ENCODE data around the gene NUP188. TPM values are rescaled to one million over a fixed set of nuclear protein-coding genes. Genes with fewer than 3 reads are reported as not detected.
A peak's percentile ranks its signal among the peaks of the same experiment; 100 is the strongest.

NUP188 gene
- total and polyA plus RNA-seq, 10 donors, result 11.0 to 72.5 (median 49.7) TPM

DNA sequence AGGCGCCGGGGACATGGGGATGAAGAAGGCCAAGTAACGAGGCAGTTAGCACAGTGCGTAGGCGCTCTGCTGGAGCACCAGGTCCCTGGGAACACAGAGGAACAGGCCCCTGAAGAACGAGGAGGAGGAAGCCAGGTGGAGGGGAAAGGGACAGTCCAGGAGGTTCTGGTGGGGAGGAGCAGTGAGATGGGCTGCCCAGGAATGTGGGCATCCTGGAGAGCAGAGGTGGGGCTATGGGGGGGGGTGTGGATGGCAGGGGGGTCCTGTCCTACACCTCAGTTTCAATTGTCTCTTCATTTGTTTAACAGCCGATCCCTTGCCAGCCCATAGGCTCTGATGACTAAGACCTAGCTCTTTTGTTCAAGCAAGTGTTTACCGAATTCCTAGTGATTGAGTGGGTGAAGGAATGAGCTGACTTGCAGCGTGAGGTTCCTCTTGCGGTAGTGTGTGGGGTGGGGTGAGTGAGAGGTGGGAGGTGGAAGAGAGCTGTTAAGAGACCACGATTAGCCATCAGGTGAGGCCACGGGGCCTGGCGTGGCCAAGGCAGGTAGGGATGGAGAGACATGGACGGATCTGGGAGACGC lies 35.1 kb upstream of the NUP188 start:
- Histone ChIP-seq H3K9me3 (no peaks in the 10 kb centered on the region), H3K4me3 (no peak overlapping the region), H3K27me3 (replicated peaks in 1 of 7) (no peaks in the 10 kb centered on the region), H3K27ac (peak overlapping the region; percentile 53 to 77 (median 70)), H3K4me1 (peaks cover 28 to 83% (median 61%) of the 10 kb centered on the region in 6 donors), H3K36me3 (peaks cover 0 to 96% (median 49%) of the 10 kb centered on the region in 6 donors)
- no peak for TF ChIP-seq POLR2A (IDR thresholded peaks at IDR 0.05)
- no peak for TF ChIP-seq POLR2AphosphoS5 (IDR thresholded peaks at IDR 0.05)
- TF ChIP-seq, protein P1, sequence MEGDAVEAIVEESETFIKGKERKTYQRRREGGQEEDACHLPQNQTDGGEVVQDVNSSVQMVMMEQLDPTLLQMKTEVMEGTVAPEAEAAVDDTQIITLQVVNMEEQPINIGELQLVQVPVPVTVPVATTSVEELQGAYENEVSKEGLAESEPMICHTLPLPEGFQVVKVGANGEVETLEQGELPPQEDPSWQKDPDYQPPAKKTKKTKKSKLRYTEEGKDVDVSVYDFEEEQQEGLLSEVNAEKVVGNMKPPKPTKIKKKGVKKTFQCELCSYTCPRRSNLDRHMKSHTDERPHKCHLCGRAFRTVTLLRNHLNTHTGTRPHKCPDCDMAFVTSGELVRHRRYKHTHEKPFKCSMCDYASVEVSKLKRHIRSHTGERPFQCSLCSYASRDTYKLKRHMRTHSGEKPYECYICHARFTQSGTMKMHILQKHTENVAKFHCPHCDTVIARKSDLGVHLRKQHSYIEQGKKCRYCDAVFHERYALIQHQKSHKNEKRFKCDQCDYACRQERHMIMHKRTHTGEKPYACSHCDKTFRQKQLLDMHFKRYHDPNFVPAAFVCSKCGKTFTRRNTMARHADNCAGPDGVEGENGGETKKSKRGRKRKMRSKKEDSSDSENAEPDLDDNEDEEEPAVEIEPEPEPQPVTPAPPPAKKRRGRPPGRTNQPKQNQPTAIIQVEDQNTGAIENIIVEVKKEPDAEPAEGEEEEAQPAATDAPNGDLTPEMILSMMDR (IDR thresholded peaks at IDR 0.05 in 8 of 11, conservative IDR thresholded peaks at IDR 0.05 in 3 of 11), result no peak
- WGBS, 5 donors, result 80 to 89% (median 84%) methylated on average over 15 of the region's 15 CpGs
- intact Hi-C loops (cut with DNase I; ENCODE audit: low total_unique reads), result no loop called here
- no peak for DNase-seq

DNA sequence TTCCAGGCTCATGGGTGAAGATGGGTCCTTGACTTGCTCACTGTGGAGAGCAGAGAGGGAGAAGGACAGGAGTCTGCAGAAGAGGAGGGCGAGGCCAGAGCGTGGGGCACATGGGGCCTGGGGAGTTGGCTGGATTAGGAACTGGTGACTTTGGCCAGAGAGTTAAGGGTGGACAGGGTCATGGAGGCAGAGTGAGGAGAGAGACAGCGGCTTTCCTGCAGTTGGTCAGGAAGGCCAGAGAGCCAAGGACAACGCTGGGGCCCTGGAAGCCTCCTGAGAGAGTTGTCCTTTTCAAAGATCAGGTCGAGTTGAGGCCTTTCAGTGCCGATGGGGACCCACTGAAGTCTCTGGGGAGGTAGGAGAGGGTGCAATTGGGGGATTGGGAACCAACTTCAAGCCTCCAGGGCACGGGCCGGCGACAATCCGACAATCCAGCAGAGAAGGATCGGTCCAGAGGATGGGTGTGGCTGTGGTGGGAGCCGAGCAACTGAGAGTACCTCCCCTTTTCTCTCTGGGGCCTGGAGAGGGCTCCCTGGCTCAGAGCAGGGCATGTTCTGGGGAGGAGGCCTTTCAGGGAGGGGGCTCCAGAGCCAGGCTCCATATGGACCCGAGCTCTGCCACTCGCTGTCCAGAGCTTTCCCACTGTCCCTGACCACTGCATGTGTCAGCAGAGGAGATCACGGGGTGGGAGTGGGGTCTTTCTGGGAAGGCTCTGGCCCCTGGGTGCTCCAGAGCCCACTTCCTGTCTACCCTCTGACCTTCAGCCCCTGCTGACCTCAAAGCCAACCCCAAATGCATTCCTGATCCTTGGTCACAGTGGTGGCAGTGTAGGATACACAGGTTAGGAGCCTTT lies 34.2 kb upstream of the NUP188 start:
- intact Hi-C loops (cut with DNase I; ENCODE audit: low total_unique reads), result no loop called here
- DNase-seq, result no peak
- Histone ChIP-seq H3K9me3 (no peaks in the 10 kb centered on the region), H3K4me1 (peaks cover 28 to 88% (median 62%) of the 10 kb centered on the region in 6 donors), H3K27me3 (replicated peaks in 1 of 7) (no peaks in the 10 kb centered on the region), H3K4me3 (no peak overlapping the region), H3K36me3 (peaks cover 0 to 96% (median 47%) of the 10 kb centered on the region in 6 donors), H3K27ac (peak overlapping the region in 7 of 8 donors; percentile 6 to 77 (median 74))
- WGBS, 5 donors, result 61 to 85% (median 72%) methylated on average over 15 of the region's 15 CpGs
- TF ChIP-seq POLR2A (IDR thresholded peaks at IDR 0.05), result no peak
- TF ChIP-seq, protein P1 (IDR thresholded peaks at IDR 0.05 in 8 of 11, conservative IDR thresholded peaks at IDR 0.05 in 3 of 11), result no peak
- peak; percentile 13 to 60 (median 48) for TF ChIP-seq POLR2AphosphoS5 (IDR thresholded peaks at IDR 0.05)

- H3K36me3 ChIP-seq, result peaks cover 0 to 95% (median 38%) of the 10 kb centered on the region in 6 donors
- no peaks in the 10 kb centered on the region for H3K9me3 ChIP-seq
- peak overlapping the region in 5 of 8 donors; percentile 67 to 77 (median 75) for H3K27ac ChIP-seq
- no peaks in the 10 kb centered on the region for H3K27me3 ChIP-seq (replicated peaks in 1 of 7)
- DNase-seq, result no peak
- no peak overlapping the region for H3K4me3 ChIP-seq
- H3K4me1 ChIP-seq, result peaks cover 28 to 96% (median 66%) of the 10 kb centered on the region in 6 donors
- 68 to 82% (median 76%) methylated on average over 23 of the region's 23 CpGs for WGBS, 5 donors
- intact Hi-C loops (cut with DNase I; ENCODE audit: low total_unique reads), result no loop called here
- TF ChIP-seq POLR2AphosphoS5 (IDR thresholded peaks at IDR 0.05) (peak in 1 of 3 donors; percentile 7), POLR2A (IDR thresholded peaks at IDR 0.05) (no peak)
- TF ChIP-seq, protein P1 (IDR thresholded peaks at IDR 0.05 in 8 of 11, conservative IDR thresholded peaks at IDR 0.05 in 3 of 11), result no peak
Observed at GRCh38 chr9:128913995-128914772, 33.3 kb upstream of the NUP188 start.
